MM.1S (cell line): Measurements from ENCODE around the gene CFAP300.

ENCODE experiments used
- EZH2 ChIP-seq: fragments of 300-600 bp; sonication (generic); optimal IDR thresholded peaks from 2 replicates; pipeline ENCODE3; 2017; ENCODE audit warnings: low read depth, mild to moderate bottlenecking, antibody characterized with exemption, low read length, mixed read lengths
- EZH2phosphoT487 ChIP-seq: fragments of 300-600 bp; sonication (generic); IDR thresholded peaks from 2 replicates; pipeline ENCODE4 v1.6.1; 2018; ENCODE audit warnings: antibody characterized with exemption, low read length
- TF ChIP-seq, protein P1 (sequence below): fragments of 300-600 bp; sonication (generic); IDR thresholded peaks from 2 replicates; pipeline ENCODE4 v1.5.1; 2016; ENCODE audit warnings: antibody characterized with exemption, low read length, mixed read lengths

DNA sequence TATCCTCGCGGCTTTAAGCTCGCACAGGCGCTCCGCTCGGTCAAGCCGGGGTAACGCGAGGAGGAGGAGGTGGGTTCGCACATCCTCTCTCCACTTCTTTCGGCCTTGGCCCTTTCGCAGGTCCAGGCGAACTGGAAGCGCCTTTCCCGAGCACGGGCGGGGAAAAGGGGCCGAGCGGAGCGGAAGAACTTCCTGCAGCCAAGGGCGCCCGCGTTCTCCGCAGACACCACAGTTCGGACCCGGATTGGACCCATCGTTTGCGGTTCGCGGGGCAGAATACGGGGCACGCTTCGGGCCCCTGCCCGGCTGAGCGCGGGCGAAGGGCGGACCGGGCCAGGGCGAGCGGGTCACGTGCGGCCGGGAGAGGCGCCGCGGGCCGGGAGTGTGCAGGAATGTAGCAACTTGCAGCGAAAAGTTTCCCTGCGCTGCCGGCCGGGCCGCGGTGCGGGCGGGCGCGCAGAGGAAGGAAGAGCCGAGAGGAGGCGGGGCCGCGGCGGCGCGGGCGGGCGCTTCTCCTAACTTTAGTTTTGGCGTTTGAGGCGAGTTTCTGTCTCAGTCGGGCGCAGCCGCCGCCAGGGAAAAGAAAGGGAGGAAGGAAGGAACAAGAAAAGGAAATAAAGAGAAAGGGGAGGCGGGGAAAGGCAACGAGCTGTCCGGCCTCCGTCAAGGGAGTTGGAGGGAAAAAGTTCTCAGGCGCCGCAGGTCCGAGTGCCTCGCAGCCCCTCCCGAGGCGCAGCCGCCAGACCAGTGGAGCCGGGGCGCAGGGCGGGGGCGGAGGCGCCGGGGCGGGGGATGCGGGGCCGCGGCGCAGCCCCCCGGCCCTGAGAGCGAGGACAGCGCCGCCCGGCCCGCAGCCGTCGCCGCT, 62.9 kb downstream of the CFAP300 start, which contains the start of gene YAP1:
- TF ChIP-seq EZH2, result no peak
- TF ChIP-seq, protein P1, sequence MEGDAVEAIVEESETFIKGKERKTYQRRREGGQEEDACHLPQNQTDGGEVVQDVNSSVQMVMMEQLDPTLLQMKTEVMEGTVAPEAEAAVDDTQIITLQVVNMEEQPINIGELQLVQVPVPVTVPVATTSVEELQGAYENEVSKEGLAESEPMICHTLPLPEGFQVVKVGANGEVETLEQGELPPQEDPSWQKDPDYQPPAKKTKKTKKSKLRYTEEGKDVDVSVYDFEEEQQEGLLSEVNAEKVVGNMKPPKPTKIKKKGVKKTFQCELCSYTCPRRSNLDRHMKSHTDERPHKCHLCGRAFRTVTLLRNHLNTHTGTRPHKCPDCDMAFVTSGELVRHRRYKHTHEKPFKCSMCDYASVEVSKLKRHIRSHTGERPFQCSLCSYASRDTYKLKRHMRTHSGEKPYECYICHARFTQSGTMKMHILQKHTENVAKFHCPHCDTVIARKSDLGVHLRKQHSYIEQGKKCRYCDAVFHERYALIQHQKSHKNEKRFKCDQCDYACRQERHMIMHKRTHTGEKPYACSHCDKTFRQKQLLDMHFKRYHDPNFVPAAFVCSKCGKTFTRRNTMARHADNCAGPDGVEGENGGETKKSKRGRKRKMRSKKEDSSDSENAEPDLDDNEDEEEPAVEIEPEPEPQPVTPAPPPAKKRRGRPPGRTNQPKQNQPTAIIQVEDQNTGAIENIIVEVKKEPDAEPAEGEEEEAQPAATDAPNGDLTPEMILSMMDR, result no peak
- no peak for TF ChIP-seq EZH2phosphoT487
